Esophagus squamous epithelium (tissue), 5 donors: Measurements from ENCODE around the gene RFC5. TPM values are rescaled to one million over a fixed set of nuclear protein-coding genes. Genes with fewer than 3 reads are reported as not detected.
"Not testable (repeated sequence)": the region's sequence is repeated elsewhere in the genome, so short reads cannot be mapped to it uniquely, and the experiment has no call there.

ENCODE experiments used
- DNase-seq: peaks from one replicate; lab custom pipeline; 2025; lab: John Stamatoyannopoulos, UW
- H3K27ac ChIP-seq, 4 donors: fragments of 200-600 bp; sonication (generic); one replicate each; pipeline ENCODE4 v1.5.1; 2016 to 2019; ENCODE audit warnings: mild to moderate bottlenecking in 1 of 4
- H3K27me3 ChIP-seq, 4 donors: fragments of 200-600 bp; sonication (generic); 1 replicate in 3 of 4; 2 replicates in 1 of 4; pipeline versions ENCODE4 v1.5.1 to v1.6.0; 2017 to 2021; ENCODE audit warnings: antibody characterized with exemption in 1 of 4
- H3K36me3 ChIP-seq, 3 donors: fragments of 200-600 bp; sonication (generic); one replicate each; pipeline ENCODE4 v1.5.1; 2016 to 2019
- H3K4me1 ChIP-seq, 3 donors: fragments of 200-600 bp; sonication (generic); one replicate each; pipeline ENCODE4 v1.5.1; 2017 to 2019
- H3K4me3 ChIP-seq, 4 donors: fragments of 200-600 bp; sonication (generic); 1 replicate in 3 of 4; 2 replicates in 1 of 4; pipeline ENCODE4 v1.5.1; 2016 to 2019; ENCODE audit warnings: mild to moderate bottlenecking in 2 of 4, moderate library complexity in 1 of 4
- H3K9me3 ChIP-seq, 3 donors: fragments of 200-600 bp; sonication (generic); one replicate each; pipeline ENCODE4 v1.5.1; 2016 to 2019
- POLR2A ChIP-seq, 4 donors: fragments of 450-650 bp; IDR thresholded peaks; one replicate each; pipeline ENCODE4 v1.6.1; 2017; ENCODE audit warnings: antibody characterized with exemption in 4 of 4, mild to moderate bottlenecking in 4 of 4, moderate library complexity in 3 of 4
- WGBS, 2 donors: methylation state at CpG; one replicate each; pipeline ENCODE4 v1.1.5; 2018; 5-methylcytosine and 5-hydroxymethylcytosine counted together
- intact Hi-C: fragments of 100-400 bp; cut with DNase I; formaldehyde crosslinking; loops from one replicate; pipeline ENCODE4 v1.15.0; 2022
- total RNA-seq, 4 donors: library from RNA; depleted of rRNA; stranded (reverse); fragments of >200 nt; gene quantifications; one replicate each; pipeline ENCODE4 v1.1.0, GENCODE V29; 2016
- TF ChIP-seq, protein P1 (sequence below), 6 experiments: fragments of 450-650 bp in 4 of 6; fragments of 200-600 bp in 2 of 6; sonication (generic) in 2 of 6; IDR thresholded peaks; one replicate each; pipeline ENCODE4 v1.5.1; 2016 to 2019; ENCODE audit warnings: antibody characterized with exemption in 6 of 6, mild to moderate bottlenecking in 4 of 6, moderate library complexity in 4 of 6
- donor health status: DM: yes; HTN: yes; CAD: no.

The RFC5 gene
- total RNA-seq, 4 donors from 2014 or later: 11.5 to 32.2 (median 19.1) TPM

DNA sequence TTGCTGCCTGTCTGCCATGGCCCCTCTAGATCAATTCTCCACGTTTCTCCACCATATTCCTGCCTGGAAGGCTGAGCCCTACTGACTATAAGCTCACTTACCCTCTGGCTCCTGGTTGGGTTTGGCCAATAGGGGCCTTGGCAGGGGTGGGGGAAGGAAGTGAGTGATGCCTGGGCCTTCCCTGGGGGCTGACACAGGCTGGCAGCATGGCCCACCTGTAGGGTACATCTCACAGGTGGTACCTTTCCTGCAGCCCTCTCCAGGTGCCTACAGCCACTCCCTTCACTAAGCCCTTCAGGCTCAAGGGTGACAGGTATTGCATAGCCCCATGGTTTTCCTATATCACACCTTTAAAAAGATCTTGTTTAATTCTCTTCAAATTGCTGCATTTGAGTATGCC, 3.5 kb downstream of the RFC5 start:
- DNase-seq: no peak
- Histone ChIP-seq H3K4me3 (no peak overlapping the region), H3K9me3 (no peaks in the 10 kb centered on the region), H3K27ac (no peak overlapping the region), H3K4me1 (peaks cover 7 to 24% (median 14%) of the 10 kb centered on the region in 3 donors), H3K36me3 (peaks cover 0 to 60% (median 6%) of the 10 kb centered on the region in 3 donors), H3K27me3 (no peaks in the 10 kb centered on the region)
- TF ChIP-seq POLR2A (IDR thresholded peaks at IDR 0.05): no peak
- TF ChIP-seq, protein P1, sequence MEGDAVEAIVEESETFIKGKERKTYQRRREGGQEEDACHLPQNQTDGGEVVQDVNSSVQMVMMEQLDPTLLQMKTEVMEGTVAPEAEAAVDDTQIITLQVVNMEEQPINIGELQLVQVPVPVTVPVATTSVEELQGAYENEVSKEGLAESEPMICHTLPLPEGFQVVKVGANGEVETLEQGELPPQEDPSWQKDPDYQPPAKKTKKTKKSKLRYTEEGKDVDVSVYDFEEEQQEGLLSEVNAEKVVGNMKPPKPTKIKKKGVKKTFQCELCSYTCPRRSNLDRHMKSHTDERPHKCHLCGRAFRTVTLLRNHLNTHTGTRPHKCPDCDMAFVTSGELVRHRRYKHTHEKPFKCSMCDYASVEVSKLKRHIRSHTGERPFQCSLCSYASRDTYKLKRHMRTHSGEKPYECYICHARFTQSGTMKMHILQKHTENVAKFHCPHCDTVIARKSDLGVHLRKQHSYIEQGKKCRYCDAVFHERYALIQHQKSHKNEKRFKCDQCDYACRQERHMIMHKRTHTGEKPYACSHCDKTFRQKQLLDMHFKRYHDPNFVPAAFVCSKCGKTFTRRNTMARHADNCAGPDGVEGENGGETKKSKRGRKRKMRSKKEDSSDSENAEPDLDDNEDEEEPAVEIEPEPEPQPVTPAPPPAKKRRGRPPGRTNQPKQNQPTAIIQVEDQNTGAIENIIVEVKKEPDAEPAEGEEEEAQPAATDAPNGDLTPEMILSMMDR (IDR thresholded peaks at IDR 0.05): no peak
- intact Hi-C loops: no loop called here
- 88 to 92% methylated on average over 1 of the region's 1 CpG for WGBS, 2 donors

DNA sequence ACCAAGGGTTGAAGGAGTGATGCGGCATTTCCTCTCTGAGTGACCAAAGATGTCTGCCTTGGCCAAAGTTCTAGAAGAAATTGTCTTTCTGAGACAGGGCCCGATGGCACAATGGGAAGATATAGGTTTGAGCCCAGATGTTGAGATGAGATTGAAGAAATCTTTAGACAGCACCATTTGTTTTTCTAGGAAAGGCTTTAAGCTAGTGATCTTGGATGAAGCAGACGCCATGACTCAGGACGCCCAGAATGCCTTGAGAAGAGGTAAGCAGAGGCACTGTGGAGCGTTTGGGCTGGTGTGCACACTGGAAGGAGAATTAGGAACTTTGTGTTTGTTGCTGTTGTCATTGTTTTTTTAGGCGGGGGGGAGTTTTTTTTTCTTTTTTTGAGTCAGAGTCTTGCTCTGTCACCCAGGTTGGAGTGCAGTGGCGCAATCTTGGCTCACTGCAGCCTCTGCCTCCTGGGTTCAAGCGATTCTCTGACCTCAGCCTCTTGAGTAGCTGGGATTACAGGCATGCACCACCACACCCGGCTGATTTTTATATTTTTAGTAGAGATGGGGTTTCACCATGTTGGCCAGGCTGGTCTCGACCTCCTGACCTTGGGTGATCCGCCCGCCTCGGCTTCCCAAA, 5.7 kb downstream of the RFC5 start:
- WGBS, 2 donors: 90 to 95% methylated on average over 7 to 13 of the region's 13 CpGs
- H3K27ac ChIP-seq, DNase-seq, H3K4me3 ChIP-seq, H3K9me3 ChIP-seq, intact Hi-C loops, H3K27me3 ChIP-seq: not testable (repeated sequence)
- peaks cover 7 to 82% (median 16%) of the 10 kb centered on the region in 3 donors for H3K36me3 ChIP-seq
- peaks cover 4 to 13% (median 6%) of the 10 kb centered on the region in 3 donors for H3K4me1 ChIP-seq

DNA sequence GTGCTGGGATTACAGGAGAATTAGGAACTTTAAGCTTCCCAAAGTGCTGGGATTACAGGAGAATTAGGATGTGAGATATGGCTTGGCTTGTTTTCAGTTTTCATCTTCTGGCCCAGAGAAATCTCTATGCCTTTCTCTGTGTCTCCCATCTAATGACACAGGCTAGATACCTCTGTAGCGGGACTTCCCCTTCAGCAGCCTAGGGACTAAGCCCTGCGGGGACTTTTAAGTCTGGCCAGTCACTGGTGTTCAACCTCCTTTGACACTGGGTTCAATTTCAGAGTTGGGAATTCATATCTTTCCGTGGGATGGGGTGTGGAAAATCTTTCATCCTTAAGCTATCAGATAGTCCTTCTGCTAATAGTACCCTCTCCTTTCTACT, 6.2 kb downstream of the RFC5 start:
- Histone ChIP-seq H3K4me3 (no peak overlapping the region), H3K27me3 (no peaks in the 10 kb centered on the region), H3K36me3 (peaks cover 7 to 87% (median 17%) of the 10 kb centered on the region in 3 donors), H3K27ac (no peak overlapping the region), H3K9me3 (no peaks in the 10 kb centered on the region), H3K4me1 (peaks cover 0 to 8% (median under 1%) of the 10 kb centered on the region in 3 donors)
- no peak for DNase-seq
- no peak for TF ChIP-seq POLR2A (IDR thresholded peaks at IDR 0.05)
- TF ChIP-seq, protein P1 (IDR thresholded peaks at IDR 0.05): no peak
- intact Hi-C loops: no loop called here
- 94 to 96% methylated on average over 3 of the region's 3 CpGs for WGBS, 2 donors

DNA sequence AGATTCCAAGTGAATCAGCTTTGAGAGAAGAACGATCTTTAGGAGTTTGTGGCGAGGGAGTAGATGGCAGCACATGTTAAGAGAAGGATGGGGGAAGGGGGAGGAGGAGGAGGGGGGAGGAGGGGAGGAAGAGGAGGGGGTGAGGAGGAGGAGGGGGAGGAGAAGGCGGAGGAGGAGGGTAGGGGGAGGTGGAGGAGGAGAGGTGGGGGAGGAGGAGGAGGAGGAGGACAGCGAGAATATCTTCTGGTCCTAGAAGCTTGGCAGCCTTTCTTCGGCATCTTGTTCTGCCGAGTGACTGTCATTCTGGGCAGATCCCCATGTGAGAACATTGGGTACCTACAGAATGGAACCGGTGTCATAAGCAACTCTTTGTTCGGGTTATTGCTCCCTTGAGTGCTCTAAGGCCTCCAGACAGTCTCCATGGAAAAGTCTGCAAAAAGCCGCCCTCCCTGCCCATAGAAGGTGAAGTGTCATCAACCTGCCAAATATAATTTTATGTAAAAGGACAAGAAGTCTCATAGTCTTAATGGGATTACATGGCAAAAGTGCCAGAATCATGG, 6.9 kb downstream of the RFC5 start:
- peaks cover 0 to 1% (median 0%) of the 10 kb centered on the region in 3 donors for H3K4me1 ChIP-seq
- intact Hi-C loops: no loop called here
- peaks cover 7 to 94% (median 17%) of the 10 kb centered on the region in 3 donors for H3K36me3 ChIP-seq
- H3K4me3 ChIP-seq: no peak overlapping the region
- no peaks in the 10 kb centered on the region for H3K9me3 ChIP-seq
- WGBS, 2 donors: 88 to 93% methylated on average over 9 of the region's 9 CpGs
- no peak for DNase-seq
- no peak for TF ChIP-seq POLR2A (IDR thresholded peaks at IDR 0.05)
- TF ChIP-seq, protein P1 (IDR thresholded peaks at IDR 0.05): no peak
- H3K27ac ChIP-seq: no peak overlapping the region
- no peaks in the 10 kb centered on the region for H3K27me3 ChIP-seq

DNA sequence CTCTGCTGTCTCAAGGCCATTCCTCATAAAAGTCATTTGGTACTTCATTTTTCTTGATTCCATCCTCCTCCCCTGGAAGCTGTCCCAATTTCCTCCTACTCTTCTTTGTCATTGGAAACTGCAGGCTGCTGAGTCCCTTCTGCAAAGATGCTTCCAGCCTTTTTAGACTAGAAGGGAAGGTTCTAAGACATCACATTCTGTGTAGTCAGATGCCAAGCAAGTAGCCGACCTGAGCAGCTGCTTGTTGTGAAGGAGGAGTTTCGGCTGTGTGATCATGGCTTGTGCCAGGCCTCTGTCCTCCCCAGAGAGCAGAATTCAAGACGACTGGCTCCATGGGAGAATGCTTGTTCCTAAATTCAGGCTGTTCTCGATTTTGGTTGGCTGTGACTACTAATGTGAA, 8.7 kb downstream of the RFC5 start:
- intact Hi-C loops: no loop called here
- no peak overlapping the region for H3K4me3 ChIP-seq
- no peak for DNase-seq
- peaks cover 7 to 97% (median 11%) of the 10 kb centered on the region in 3 donors for H3K36me3 ChIP-seq
- H3K27me3 ChIP-seq: no peaks in the 10 kb centered on the region
- H3K4me1 ChIP-seq: no peaks in the 10 kb centered on the region
- H3K9me3 ChIP-seq: no peaks in the 10 kb centered on the region
- WGBS, 2 donors: 80 to 100% methylated on average over 2 to 4 of the region's 4 CpGs
- no peak overlapping the region for H3K27ac ChIP-seq
- TF ChIP-seq POLR2A (IDR thresholded peaks at IDR 0.05): no peak
- TF ChIP-seq, protein P1 (IDR thresholded peaks at IDR 0.05): no peak
